GM23338 (cell line): ENCODE data around the gene SLC10A6. TPM values are rescaled to one million over a fixed set of nuclear protein-coding genes. Genes with fewer than 3 reads are reported as not detected.

Experiments
- ATAC-seq: fragments of 200-7000 bp; cut with Tn5 transposase; 3 replicates; pipeline ENCODE4 v1.9.1; 2020
- DNase-seq: peaks from one replicate; pipeline ENCODE4 v3.0.0-alpha.2; 2015; ENCODE audit warnings: low spot score
- H2AFZ ChIP-seq: fragments of 200-600 bp; sonication (generic); 2 replicates; pipeline ENCODE4 v1.8.0; 2016; ENCODE audit warnings: antibody characterized with exemption, mild to moderate bottlenecking, moderate library complexity
- H3F3A ChIP-seq: fragments of 200-600 bp; sonication (generic); replicated peaks from 2 replicates; pipeline ENCODE4 v1.8.0; 2017; ENCODE audit warnings: antibody characterized with exemption, mixed run types, low read depth
- H3K27ac ChIP-seq: fragments of 200-600 bp; sonication (generic); 2 replicates; pipeline ENCODE4 v1.6.1; 2016; ENCODE audit warnings: low read depth
- H3K27me3 ChIP-seq: fragments of 200-600 bp; sonication (generic); 2 replicates; pipeline ENCODE4 v1.8.0; 2016; ENCODE audit warnings: mild to moderate bottlenecking, mixed run types, moderate library complexity; ENCODE audit not compliant: insufficient read depth
- H3K36me3 ChIP-seq: fragments of 200-600 bp; sonication (generic); 2 replicates; pipeline ENCODE4 v1.8.0; 2016; ENCODE audit warnings: mild to moderate bottlenecking; ENCODE audit not compliant: insufficient read depth
- H3K4me1 ChIP-seq: fragments of 200-600 bp; sonication (generic); 2 replicates; pipeline ENCODE4 v1.8.0; 2016; ENCODE audit warnings: mild to moderate bottlenecking, moderate library complexity; ENCODE audit not compliant: insufficient read depth
- H3K4me2 ChIP-seq: fragments of 200-600 bp; sonication (generic); 2 replicates; pipeline ENCODE4 v1.7.1; 2017; ENCODE audit warnings: mixed run types
- H3K4me3 ChIP-seq: fragments of 200-600 bp; sonication (generic); 2 replicates; pipeline ENCODE4 v1.6.1; 2016; ENCODE audit warnings: mixed run types
- H3K79me2 ChIP-seq: fragments of 200-600 bp; sonication (generic); replicated peaks from 2 replicates; pipeline ENCODE4 v1.8.0; 2017; ENCODE audit warnings: mild to moderate bottlenecking; ENCODE audit not compliant: insufficient read depth
- H3K9me2 ChIP-seq: fragments of 200-600 bp; sonication (generic); 2 replicates; pipeline ENCODE4 v1.8.0; 2017; ENCODE audit not compliant: insufficient read depth
- H4K20me1 ChIP-seq: fragments of 200-600 bp; sonication (generic); replicated peaks from 2 replicates; pipeline ENCODE4 v1.8.0; 2017; ENCODE audit warnings: mild to moderate bottlenecking; ENCODE audit not compliant: insufficient read depth
- H3K27ac Mint-ChIP-seq: 2 replicates; pipeline ENCODE4 v1.8.0; 2020; ENCODE audit warnings: inconsistent platforms, mild to moderate bottlenecking, moderate library complexity, mixed read lengths
- H3K27me3 Mint-ChIP-seq: 3 replicates; pipeline ENCODE4 v1.8.0; 2022; ENCODE audit warnings: low read depth, mild to moderate bottlenecking, moderate library complexity, mixed read lengths, inconsistent platforms; ENCODE audit not compliant: insufficient read depth, poor library complexity
- H3K36me3 Mint-ChIP-seq: 3 replicates; pipeline ENCODE4 v1.8.0; 2021; ENCODE audit warnings: low read depth, mild to moderate bottlenecking, inconsistent platforms, moderate library complexity, mixed read lengths
- H3K4me1 Mint-ChIP-seq: 3 replicates; pipeline ENCODE4 v1.8.0; 2020; ENCODE audit warnings: mild to moderate bottlenecking, inconsistent platforms, mixed read lengths
- H3K4me3 Mint-ChIP-seq: 3 replicates; pipeline ENCODE4 v1.8.0; 2021; ENCODE audit warnings: moderate library complexity, mild to moderate bottlenecking, inconsistent platforms, mixed read lengths
- H3K9me3 Mint-ChIP-seq: 3 replicates; pipeline ENCODE4 v1.8.0; 2020; ENCODE audit warnings: moderate library complexity, mild to moderate bottlenecking, inconsistent platforms, mixed read lengths
- CREB1 ChIP-seq: fragments of 250-450 bp; sonication (Bioruptor Pico); IDR thresholded peaks from 2 replicates; pipeline ENCODE4 v1.5.0; 2020; ENCODE audit warnings: low read depth, mild to moderate bottlenecking, moderate library complexity
- CTCF ChIP-seq, 2 experiments: fragments of 200-600 bp in 1 of 2; sonication (generic) in 1 of 2; conservative IDR thresholded peaks; 2 replicates each; pipeline versions ENCODE4 v1.5.1 to v1.6.1; 2016 to 2017; ENCODE audit warnings: antibody characterized with exemption in 2 of 2, low read depth in 2 of 2, mild to moderate bottlenecking in 2 of 2, moderate library complexity in 1 of 2
- NANOG ChIP-seq: IDR thresholded peaks from 2 replicates; pipeline ENCODE4 v1.6.1; 2016; ENCODE audit warnings: antibody characterized with exemption, borderline replicate concordance
- POLR2AphosphoS5 ChIP-seq: IDR thresholded peaks from 2 replicates; pipeline ENCODE4 v1.6.1; 2016; ENCODE audit warnings: antibody characterized with exemption, low read depth
- REST ChIP-seq: IDR thresholded peaks from one replicate; pipeline ENCODE4 v1.6.1; 2018; ENCODE audit warnings: antibody characterized with exemption; ENCODE audit not compliant: unreplicated experiment
- STAT1 ChIP-seq: IDR thresholded peaks from one replicate; pipeline ENCODE4 v1.6.1; 2016; ENCODE audit warnings: antibody characterized with exemption; ENCODE audit not compliant: unreplicated experiment
- ZNF331 ChIP-seq: fragments of 250-450 bp; sonication (Bioruptor Pico); IDR thresholded peaks from 2 replicates; pipeline ENCODE4 v1.5.0; 2020; ENCODE audit warnings: low read depth, mild to moderate bottlenecking, moderate library complexity
- ZNF462 ChIP-seq: fragments of 250-450 bp; sonication (Bioruptor Pico); IDR thresholded peaks from 2 replicates; pipeline ENCODE4 v1.5.0; 2020; ENCODE audit warnings: mild to moderate bottlenecking, moderate library complexity
- polyA plus RNA-seq: library from polyadenylated mRNA; unstranded; fragments of >200 nt; fragmentation: Nextera tagmentation; extraction: Ambion mirVana; gene quantifications from 2 replicates; pipeline ENCODE4 v1.2.1, GENCODE V29; 2016
- total RNA-seq: library from RNA; depleted of rRNA; stranded (reverse); fragments of >200 nt; shearing (Covaris generic); gene quantifications from 2 replicates; pipeline ENCODE4 v1.2.3, GENCODE V29; 2014

Gene SLC10A6
- total and polyA plus RNA-seq, 2 experiments from 2014 or later, result not detected

- Mint-ChIP-seq H3K36me3 (peaks cover 3% of the 10 kb centered on the region; the same call in 1 of the 3 replicates), H3K27me3 (no peaks in the 10 kb centered on the region), H3K4me1 (peaks cover 5% of the 10 kb centered on the region; the same call in 2 of the 3 replicates), H3K27ac (no peak overlapping the region), H3K4me3 (no peak overlapping the region), H3K9me3 (no peaks in the 10 kb centered on the region)
- TF ChIP-seq NANOG (no peak), CREB1 (CRISPR knock-in tag) (no peak), REST (no peak), POLR2AphosphoS5 (no peak), ZNF331 (no peak), CTCF (conservative IDR thresholded peaks at IDR 0.05; ENCODE audit: low read depth in 2 of 2) (no peak), STAT1 (no peak), ZNF462 (CRISPR knock-in tag) (no peak)
- DNase-seq (no peak), ATAC-seq (no peak)
- Histone ChIP-seq H3F3A (no peaks in the 10 kb centered on the region), H3K27me3 (no peaks in the 10 kb centered on the region), H3K4me3 (no peak overlapping the region), H3K4me1 (0 out of 2 replicates have a peak, but pooled peaks cover 6% of the 10 kb centered on the region), H4K20me1 (no peaks in the 10 kb centered on the region), H3K9me2 (peaks cover 7% of the 10 kb centered on the region; the same call in 1 of the 2 replicates), H2AFZ (no peak overlapping the region), H3K4me2 (no peak overlapping the region), H3K36me3 (no peaks in the 10 kb centered on the region), H3K79me2 (no peaks in the 10 kb centered on the region), H3K27ac (no peak overlapping the region)
Observed at GRCh38 chr4:86822136-86822535, 27.0 kb downstream of the SLC10A6 start.
